Transverse colon (tissue), 4 donors: ENCODE measurements around the gene MED14. TPM values are rescaled to one million over a fixed set of nuclear protein-coding genes. Genes with fewer than 3 reads are reported as not detected.

ENCODE experiments used
- DNase-seq: peaks from one replicate; pipeline ENCODE4 v3.0.0-alpha.2; 2019
- H3K27ac ChIP-seq, 4 donors: fragments of 200-600 bp; sonication (generic); 2 replicates each; pipeline ENCODE4 v1.5.1; 2016 to 2018; ENCODE audit warnings: inconsistent platforms in 4 of 4
- H3K27me3 ChIP-seq: fragments of 200-600 bp; sonication (generic); 2 replicates; pipeline ENCODE4 v1.5.1; 2017; ENCODE audit warnings: inconsistent platforms
- H3K36me3 ChIP-seq, 4 donors: fragments of 200-600 bp; sonication (generic); 2 replicates each; pipeline ENCODE4 v1.5.1; 2017 to 2019; ENCODE audit warnings: inconsistent platforms in 4 of 4
- H3K4me1 ChIP-seq, 4 donors: fragments of 200-600 bp; sonication (generic); 2 replicates each; pipeline ENCODE4 v1.5.1; 2017 to 2020; ENCODE audit warnings: inconsistent platforms in 4 of 4
- H3K4me3 ChIP-seq, 4 donors: fragments of 200-600 bp; sonication (generic); 1 replicate in 1 of 4; 2 replicates in 3 of 4; pipeline versions ENCODE4 v1.5.1 to v1.6.1; 2017 to 2019; ENCODE audit warnings: inconsistent platforms in 4 of 4
- H3K9me3 ChIP-seq, 2 donors: fragments of 200-600 bp; sonication (generic); 2 replicates each; pipeline ENCODE4 v1.5.1; 2017 to 2019; ENCODE audit warnings: inconsistent platforms in 2 of 2
- EP300 ChIP-seq: sonication (generic); formaldehyde crosslinking; IDR thresholded peaks from one replicate; pipeline ENCODE4 v1.6.1; 2017; ENCODE audit warnings: antibody characterized with exemption, low read depth
- POLR2A ChIP-seq: fragments of 450-650 bp; IDR thresholded peaks from one replicate; pipeline ENCODE4 v1.6.1; 2016; ENCODE audit warnings: antibody characterized with exemption, mild to moderate bottlenecking, moderate library complexity
- POLR2AphosphoS5 ChIP-seq, 3 donors: sonication (generic); formaldehyde crosslinking; IDR thresholded peaks; one replicate each; pipeline ENCODE4 v1.6.1; 2016; ENCODE audit warnings: antibody characterized with exemption in 3 of 3
- WGBS, 2 donors: methylation state at CpG; one replicate each; pipeline ENCODE4 v1.1.5; 2018; ENCODE audit warnings: low coverage in 1 of 2; 5-methylcytosine and 5-hydroxymethylcytosine counted together
- in situ Hi-C, 4 donors: fragments of 200-750 bp; cut with MboI; loops; one replicate each; pipeline versions ENCODE4 v1.15.0 to v1.15.1; 2017; ENCODE audit warnings: low sequenced_read_pairs in 3 of 4, low pct_ligation_motif_present in 1 of 4, low pct_unique_long_range_greater_than_20kb in 1 of 4
- intact Hi-C: fragments of 100-400 bp; cut with DNase I; formaldehyde crosslinking; loops from one replicate; pipeline ENCODE4 v1.15.1; 2023; ENCODE audit warnings: low total_unique reads
- total RNA-seq, 4 donors: library from RNA; depleted of rRNA; stranded (reverse); fragments of >200 nt; gene quantifications; one replicate each; pipeline ENCODE4 v1.1.0, GENCODE V29; 2016
- TF ChIP-seq, protein P1 (sequence below), 5 experiments: fragments of 200-600 bp in 3 of 5; fragments of 450-650 bp in 2 of 5; sonication (generic) in 3 of 5; IDR thresholded peaks; 1 replicate in 2 of 5; 2 replicates in 3 of 5; pipeline ENCODE4 v1.5.1; 2016 to 2017; ENCODE audit warnings: antibody characterized with exemption in 5 of 5, inconsistent platforms in 3 of 5, mild to moderate bottlenecking in 2 of 5, moderate library complexity in 1 of 5

Gene MED14
- total RNA-seq, 4 donors from 2014 or later = 28.8 to 81.0 (median 68.0) TPM

GRCh38 chrX:40719218-40719617 is 16.1 kb downstream of the MED14 start:
- H3K4me3 ChIP-seq = no peak overlapping the region
- no peaks in the 10 kb centered on the region for H3K9me3 ChIP-seq
- no peaks in the 10 kb centered on the region for H3K36me3 ChIP-seq
- no peak overlapping the region for H3K27ac ChIP-seq
- intact Hi-C loops = no loop called here
- no peaks in the 10 kb centered on the region for H3K4me1 ChIP-seq
- no peak for TF ChIP-seq EP300
- TF ChIP-seq POLR2A = no peak
- no peak for TF ChIP-seq POLR2AphosphoS5 (IDR thresholded peaks at IDR 0.05)
- TF ChIP-seq, protein P1, sequence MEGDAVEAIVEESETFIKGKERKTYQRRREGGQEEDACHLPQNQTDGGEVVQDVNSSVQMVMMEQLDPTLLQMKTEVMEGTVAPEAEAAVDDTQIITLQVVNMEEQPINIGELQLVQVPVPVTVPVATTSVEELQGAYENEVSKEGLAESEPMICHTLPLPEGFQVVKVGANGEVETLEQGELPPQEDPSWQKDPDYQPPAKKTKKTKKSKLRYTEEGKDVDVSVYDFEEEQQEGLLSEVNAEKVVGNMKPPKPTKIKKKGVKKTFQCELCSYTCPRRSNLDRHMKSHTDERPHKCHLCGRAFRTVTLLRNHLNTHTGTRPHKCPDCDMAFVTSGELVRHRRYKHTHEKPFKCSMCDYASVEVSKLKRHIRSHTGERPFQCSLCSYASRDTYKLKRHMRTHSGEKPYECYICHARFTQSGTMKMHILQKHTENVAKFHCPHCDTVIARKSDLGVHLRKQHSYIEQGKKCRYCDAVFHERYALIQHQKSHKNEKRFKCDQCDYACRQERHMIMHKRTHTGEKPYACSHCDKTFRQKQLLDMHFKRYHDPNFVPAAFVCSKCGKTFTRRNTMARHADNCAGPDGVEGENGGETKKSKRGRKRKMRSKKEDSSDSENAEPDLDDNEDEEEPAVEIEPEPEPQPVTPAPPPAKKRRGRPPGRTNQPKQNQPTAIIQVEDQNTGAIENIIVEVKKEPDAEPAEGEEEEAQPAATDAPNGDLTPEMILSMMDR (IDR thresholded peaks at IDR 0.05) = no peak
- no peaks in the 10 kb centered on the region for H3K27me3 ChIP-seq
- DNase-seq = no peak
- in situ Hi-C loops = no loop called here

GRCh38 chrX:40709395-40709794 is 25.9 kb downstream of the MED14 start:
- in situ Hi-C loops (no loop called here), intact Hi-C loops (no loop called here)
- no peak for DNase-seq
- WGBS, 2 donors = 73% methylated on average over 1 of the region's 1 CpG; no CpG with 5 or more reads in 1 of the 2 donors
- no peak overlapping the region for H3K27ac ChIP-seq
- H3K4me3 ChIP-seq = no peak overlapping the region
- H3K27me3 ChIP-seq = no peaks in the 10 kb centered on the region
- no peaks in the 10 kb centered on the region for H3K36me3 ChIP-seq
- no peaks in the 10 kb centered on the region for H3K4me1 ChIP-seq
- no peaks in the 10 kb centered on the region for H3K9me3 ChIP-seq
- TF ChIP-seq, protein P1 (IDR thresholded peaks at IDR 0.05) = no peak
- no peak for TF ChIP-seq POLR2A
- TF ChIP-seq POLR2AphosphoS5 (IDR thresholded peaks at IDR 0.05) = no peak
- TF ChIP-seq EP300 = no peak

- WGBS, 2 donors = 92% methylated on average over 5 of the region's 5 CpGs; no CpG with 5 or more reads in 1 of the 2 donors
- intact Hi-C loops = no loop called here
These were observed 29.6 kb downstream of the MED14 start for GRCh38 chrX:40705658-40706312.

GRCh38 chrX:40700640-40701342 is 34.6 kb downstream of the MED14 start:
- in situ Hi-C loops = no loop called here
- 43 to 55% methylated on average over 1 to 4 of the region's 4 CpGs for WGBS, 2 donors
- Histone ChIP-seq H3K4me1 (no peaks in the 10 kb centered on the region), H3K27ac (no peak overlapping the region), H3K27me3 (no peaks in the 10 kb centered on the region), H3K36me3 (peaks cover 0 to 4% (median 0%) of the 10 kb centered on the region in 4 donors), H3K4me3 (no peak overlapping the region), H3K9me3 (no peaks in the 10 kb centered on the region)
- TF ChIP-seq POLR2AphosphoS5 (IDR thresholded peaks at IDR 0.05) = no peak
- no peak for TF ChIP-seq POLR2A
- TF ChIP-seq EP300 = no peak
- intact Hi-C loops = no loop called here
- no peak for DNase-seq

More at GRCh38 chrX:40705658-40706312, 29.6 kb downstream of the MED14 start:
- no peak for DNase-seq
- in situ Hi-C loops = no loop called here
- no peak for TF ChIP-seq POLR2A
- TF ChIP-seq, protein P1 (IDR thresholded peaks at IDR 0.05) = no peak
- no peak for TF ChIP-seq POLR2AphosphoS5 (IDR thresholded peaks at IDR 0.05)
- TF ChIP-seq EP300 = no peak
- no peak overlapping the region for H3K4me3 ChIP-seq
- H3K4me1 ChIP-seq = no peaks in the 10 kb centered on the region
- H3K27me3 ChIP-seq = no peaks in the 10 kb centered on the region
- no peaks in the 10 kb centered on the region for H3K36me3 ChIP-seq
- H3K9me3 ChIP-seq = no peaks in the 10 kb centered on the region
- no peak overlapping the region for H3K27ac ChIP-seq
